ENCODE measurements around the gene MTG1.

MTG1 gene

GRCh38 chr10:133397938-133398337, 4.0 kb downstream of the MTG1 start:
- DNase-seq (ENCODE audit: low spot score), result no peak
- ChIA-PET CTCF (no interaction called here), POLR2A (ENCODE audit: low non-redundant PET) (no interaction called here)
- no peak overlapping the region for H3K27ac ChIP-seq
- TF ChIP-seq, protein P1, sequence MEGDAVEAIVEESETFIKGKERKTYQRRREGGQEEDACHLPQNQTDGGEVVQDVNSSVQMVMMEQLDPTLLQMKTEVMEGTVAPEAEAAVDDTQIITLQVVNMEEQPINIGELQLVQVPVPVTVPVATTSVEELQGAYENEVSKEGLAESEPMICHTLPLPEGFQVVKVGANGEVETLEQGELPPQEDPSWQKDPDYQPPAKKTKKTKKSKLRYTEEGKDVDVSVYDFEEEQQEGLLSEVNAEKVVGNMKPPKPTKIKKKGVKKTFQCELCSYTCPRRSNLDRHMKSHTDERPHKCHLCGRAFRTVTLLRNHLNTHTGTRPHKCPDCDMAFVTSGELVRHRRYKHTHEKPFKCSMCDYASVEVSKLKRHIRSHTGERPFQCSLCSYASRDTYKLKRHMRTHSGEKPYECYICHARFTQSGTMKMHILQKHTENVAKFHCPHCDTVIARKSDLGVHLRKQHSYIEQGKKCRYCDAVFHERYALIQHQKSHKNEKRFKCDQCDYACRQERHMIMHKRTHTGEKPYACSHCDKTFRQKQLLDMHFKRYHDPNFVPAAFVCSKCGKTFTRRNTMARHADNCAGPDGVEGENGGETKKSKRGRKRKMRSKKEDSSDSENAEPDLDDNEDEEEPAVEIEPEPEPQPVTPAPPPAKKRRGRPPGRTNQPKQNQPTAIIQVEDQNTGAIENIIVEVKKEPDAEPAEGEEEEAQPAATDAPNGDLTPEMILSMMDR (conservative IDR thresholded peaks at IDR 0.05; ENCODE audit: low read depth), result no peak

DNA sequence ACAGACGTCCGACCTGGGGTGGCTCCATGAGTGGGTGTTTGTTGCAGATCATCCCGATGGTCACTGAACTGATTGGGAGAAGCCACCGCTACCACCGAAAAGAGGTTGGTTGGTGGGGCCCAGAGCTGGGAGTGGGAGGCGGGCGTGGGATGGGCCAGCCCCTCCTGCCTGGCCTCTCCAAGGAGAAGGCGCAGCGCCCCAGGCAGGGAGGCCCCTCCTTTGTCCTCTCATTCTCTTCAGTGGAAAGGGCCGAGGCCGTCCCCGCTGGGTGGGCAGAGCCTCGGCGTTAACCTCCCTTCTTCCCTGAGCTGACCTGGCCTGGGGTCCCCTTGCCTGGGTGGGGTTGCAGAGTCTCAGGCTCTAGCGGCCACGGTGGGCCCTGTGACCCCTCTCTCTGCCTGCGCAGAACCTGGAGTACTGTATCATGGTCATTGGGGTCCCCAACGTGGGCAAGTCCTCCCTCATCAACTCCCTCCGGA, 5.2 kb downstream of the MTG1 start:
- ChIA-PET CTCF (no interaction called here), POLR2A (ENCODE audit: low non-redundant PET) (no interaction called here)
- DNase-seq (ENCODE audit: low spot score), result no peak
- TF ChIP-seq, protein P1 (conservative IDR thresholded peaks at IDR 0.05; ENCODE audit: low read depth), result no peak
- H3K27ac ChIP-seq, result no peak overlapping the region

GRCh38 chr10:133400624-133401424, 6.9 kb downstream of the MTG1 start:
- TF ChIP-seq, protein P1 (conservative IDR thresholded peaks at IDR 0.05; ENCODE audit: low read depth), result no peak
- POLR2A ChIA-PET (ENCODE audit: low non-redundant PET), result no interaction called here
- no peak overlapping the region for H3K27ac ChIP-seq
- DNase-seq (ENCODE audit: low spot score), result no peak
- CTCF ChIA-PET, result interaction anchor here (0.5 to 1.0 kb wide), 3 partner anchors 39 to 805 kb away, joined by 3 to 4 read pairs (median 3); no protein-coding TSS in a partner anchor

GRCh38 chr10:133401500-133401899, 7.5 kb downstream of the MTG1 start:
- DNase-seq (ENCODE audit: low spot score), result no peak
- ChIA-PET CTCF (interaction anchor here (0.6 to 1.0 kb wide), 2 partner anchors 39 to 72 kb away, joined by 3 read pairs; no protein-coding TSS in a partner anchor), POLR2A (ENCODE audit: low non-redundant PET) (interaction anchor here (0.7 kb wide), 1 partner anchor 58 kb away, joined by 6 read pairs; no protein-coding TSS in a partner anchor)
- TF ChIP-seq, protein P1 (conservative IDR thresholded peaks at IDR 0.05; ENCODE audit: low read depth), result no peak
- no peak overlapping the region for H3K27ac ChIP-seq

DNA sequence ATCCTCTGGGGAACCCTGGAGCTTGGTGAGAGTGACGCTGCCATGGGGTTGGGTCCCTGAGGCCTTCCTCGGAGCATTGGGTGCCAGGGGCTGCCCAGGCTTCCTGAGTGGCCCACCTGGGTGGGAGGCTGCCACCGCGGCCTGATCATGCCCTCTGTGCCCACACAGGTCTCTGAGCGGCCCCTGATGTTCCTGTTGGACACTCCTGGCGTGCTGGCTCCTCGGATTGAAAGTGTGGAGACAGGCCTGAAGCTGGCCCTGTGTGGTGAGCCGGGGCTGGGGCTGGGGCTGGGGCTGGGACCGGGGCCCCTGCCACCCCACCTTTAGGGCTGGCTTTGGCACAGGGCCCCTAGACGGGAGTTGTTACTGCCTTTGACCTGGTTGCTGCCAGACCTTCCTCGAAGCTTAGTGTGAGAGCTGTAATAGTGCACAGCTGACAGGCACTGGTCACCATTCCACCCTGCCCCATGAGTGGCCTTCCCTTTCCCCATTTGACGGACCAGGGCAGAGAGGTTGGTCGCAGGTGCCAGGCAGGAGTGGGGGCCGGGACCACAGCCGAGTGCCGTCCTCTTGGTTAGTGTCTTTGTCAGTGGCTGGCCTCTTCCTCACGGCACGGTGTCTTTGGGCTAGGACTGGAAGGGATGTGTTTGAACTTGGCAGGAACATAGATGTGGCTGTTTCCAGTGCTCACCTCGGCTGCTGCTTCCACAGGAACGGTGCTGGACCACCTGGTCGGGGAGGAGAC, 8.2 kb downstream of the MTG1 start:
- CTCF ChIA-PET, result no interaction called here
- POLR2A ChIA-PET (ENCODE audit: low non-redundant PET), result interaction anchor here (0.7 kb wide), 1 partner anchor 58 kb away, joined by 6 read pairs; no protein-coding TSS in a partner anchor
- no peak for DNase-seq (ENCODE audit: low spot score)
- TF ChIP-seq, protein P1 (conservative IDR thresholded peaks at IDR 0.05; ENCODE audit: low read depth), result no peak
- H3K27ac ChIP-seq, result no peak overlapping the region

- CTCF ChIA-PET, result no interaction called here
- POLR2A ChIA-PET (ENCODE audit: low non-redundant PET), result no interaction called here
- no peak for DNase-seq (ENCODE audit: low spot score)
- TF ChIP-seq, protein P1 (conservative IDR thresholded peaks at IDR 0.05; ENCODE audit: low read depth), result no peak
- no peak overlapping the region for H3K27ac ChIP-seq
Measured at GRCh38 chr10:133403359-133403758, 9.4 kb downstream of the MTG1 start.

Measured in RWPE1 (cell line).